Transverse colon (tissue), 3 donors: ENCODE results near the gene SLC8A3.

ENCODE experiments used
- EP300 ChIP-seq: sonication (generic); formaldehyde crosslinking; IDR thresholded peaks from one replicate; pipeline ENCODE4 v1.6.1; 2017; ENCODE audit warnings: antibody characterized with exemption, low read depth
- POLR2A ChIP-seq: fragments of 450-650 bp; IDR thresholded peaks from one replicate; pipeline ENCODE4 v1.6.1; 2016; ENCODE audit warnings: antibody characterized with exemption, mild to moderate bottlenecking, moderate library complexity
- TF ChIP-seq, protein P1 (sequence below), 5 experiments: fragments of 200-600 bp in 3 of 5; fragments of 450-650 bp in 2 of 5; sonication (generic) in 3 of 5; IDR thresholded peaks; 1 replicate in 2 of 5; 2 replicates in 3 of 5; pipeline ENCODE4 v1.5.1; 2016 to 2017; ENCODE audit warnings: antibody characterized with exemption in 5 of 5, inconsistent platforms in 3 of 5, mild to moderate bottlenecking in 2 of 5, moderate library complexity in 1 of 5

GRCh38 chr14:70148911-70149595 lies 39.7 kb downstream of the SLC8A3 start:
- TF ChIP-seq, protein P1, sequence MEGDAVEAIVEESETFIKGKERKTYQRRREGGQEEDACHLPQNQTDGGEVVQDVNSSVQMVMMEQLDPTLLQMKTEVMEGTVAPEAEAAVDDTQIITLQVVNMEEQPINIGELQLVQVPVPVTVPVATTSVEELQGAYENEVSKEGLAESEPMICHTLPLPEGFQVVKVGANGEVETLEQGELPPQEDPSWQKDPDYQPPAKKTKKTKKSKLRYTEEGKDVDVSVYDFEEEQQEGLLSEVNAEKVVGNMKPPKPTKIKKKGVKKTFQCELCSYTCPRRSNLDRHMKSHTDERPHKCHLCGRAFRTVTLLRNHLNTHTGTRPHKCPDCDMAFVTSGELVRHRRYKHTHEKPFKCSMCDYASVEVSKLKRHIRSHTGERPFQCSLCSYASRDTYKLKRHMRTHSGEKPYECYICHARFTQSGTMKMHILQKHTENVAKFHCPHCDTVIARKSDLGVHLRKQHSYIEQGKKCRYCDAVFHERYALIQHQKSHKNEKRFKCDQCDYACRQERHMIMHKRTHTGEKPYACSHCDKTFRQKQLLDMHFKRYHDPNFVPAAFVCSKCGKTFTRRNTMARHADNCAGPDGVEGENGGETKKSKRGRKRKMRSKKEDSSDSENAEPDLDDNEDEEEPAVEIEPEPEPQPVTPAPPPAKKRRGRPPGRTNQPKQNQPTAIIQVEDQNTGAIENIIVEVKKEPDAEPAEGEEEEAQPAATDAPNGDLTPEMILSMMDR (IDR thresholded peaks at IDR 0.05): no peak
- TF ChIP-seq POLR2A: no peak
- TF ChIP-seq EP300: no peak
